Measurements from ENCODE around the gene KNDC1.

DNA sequence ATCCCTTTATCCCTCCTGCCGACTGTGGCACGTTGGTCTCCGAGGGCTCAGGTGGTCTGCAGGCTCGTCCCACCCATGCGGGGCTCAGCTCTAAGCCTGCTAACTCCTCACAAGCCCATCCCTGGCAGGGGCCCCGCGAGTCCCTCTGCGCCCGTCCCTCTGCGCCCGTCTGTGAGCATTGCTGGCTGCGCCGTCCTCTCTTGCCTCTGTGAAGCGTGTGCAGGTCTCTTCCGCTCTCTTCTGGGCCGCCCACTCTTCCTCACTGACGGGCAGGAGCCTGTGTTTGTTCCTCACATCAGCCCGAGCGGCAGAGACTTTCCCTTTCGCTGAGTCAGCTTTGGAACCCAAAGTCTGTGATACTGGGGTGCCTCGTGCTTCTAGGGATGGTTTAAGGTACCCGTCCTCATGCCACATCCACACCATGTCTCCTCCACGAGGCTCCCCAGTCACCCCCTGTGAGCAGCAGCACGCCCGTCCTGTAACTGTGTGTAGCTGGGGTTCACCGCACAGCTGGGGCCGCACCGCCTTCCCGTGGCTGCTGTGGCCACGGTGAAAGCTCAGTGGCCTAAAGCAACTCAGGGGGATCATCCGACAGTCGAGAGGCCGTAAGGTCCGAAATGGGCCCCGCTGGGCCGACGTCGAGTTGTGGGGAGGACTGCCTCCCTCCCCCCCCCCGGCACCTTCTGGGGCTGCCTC is 36.8 kb upstream of the KNDC1 start:
- TF ChIP-seq, protein P1, sequence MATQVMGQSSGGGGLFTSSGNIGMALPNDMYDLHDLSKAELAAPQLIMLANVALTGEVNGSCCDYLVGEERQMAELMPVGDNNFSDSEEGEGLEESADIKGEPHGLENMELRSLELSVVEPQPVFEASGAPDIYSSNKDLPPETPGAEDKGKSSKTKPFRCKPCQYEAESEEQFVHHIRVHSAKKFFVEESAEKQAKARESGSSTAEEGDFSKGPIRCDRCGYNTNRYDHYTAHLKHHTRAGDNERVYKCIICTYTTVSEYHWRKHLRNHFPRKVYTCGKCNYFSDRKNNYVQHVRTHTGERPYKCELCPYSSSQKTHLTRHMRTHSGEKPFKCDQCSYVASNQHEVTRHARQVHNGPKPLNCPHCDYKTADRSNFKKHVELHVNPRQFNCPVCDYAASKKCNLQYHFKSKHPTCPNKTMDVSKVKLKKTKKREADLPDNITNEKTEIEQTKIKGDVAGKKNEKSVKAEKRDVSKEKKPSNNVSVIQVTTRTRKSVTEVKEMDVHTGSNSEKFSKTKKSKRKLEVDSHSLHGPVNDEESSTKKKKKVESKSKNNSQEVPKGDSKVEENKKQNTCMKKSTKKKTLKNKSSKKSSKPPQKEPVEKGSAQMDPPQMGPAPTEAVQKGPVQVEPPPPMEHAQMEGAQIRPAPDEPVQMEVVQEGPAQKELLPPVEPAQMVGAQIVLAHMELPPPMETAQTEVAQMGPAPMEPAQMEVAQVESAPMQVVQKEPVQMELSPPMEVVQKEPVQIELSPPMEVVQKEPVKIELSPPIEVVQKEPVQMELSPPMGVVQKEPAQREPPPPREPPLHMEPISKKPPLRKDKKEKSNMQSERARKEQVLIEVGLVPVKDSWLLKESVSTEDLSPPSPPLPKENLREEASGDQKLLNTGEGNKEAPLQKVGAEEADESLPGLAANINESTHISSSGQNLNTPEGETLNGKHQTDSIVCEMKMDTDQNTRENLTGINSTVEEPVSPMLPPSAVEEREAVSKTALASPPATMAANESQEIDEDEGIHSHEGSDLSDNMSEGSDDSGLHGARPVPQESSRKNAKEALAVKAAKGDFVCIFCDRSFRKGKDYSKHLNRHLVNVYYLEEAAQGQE (tag by site-specific recombination; IDR thresholded peaks at IDR 0.05), result no peak
- TF ChIP-seq, protein P2, sequence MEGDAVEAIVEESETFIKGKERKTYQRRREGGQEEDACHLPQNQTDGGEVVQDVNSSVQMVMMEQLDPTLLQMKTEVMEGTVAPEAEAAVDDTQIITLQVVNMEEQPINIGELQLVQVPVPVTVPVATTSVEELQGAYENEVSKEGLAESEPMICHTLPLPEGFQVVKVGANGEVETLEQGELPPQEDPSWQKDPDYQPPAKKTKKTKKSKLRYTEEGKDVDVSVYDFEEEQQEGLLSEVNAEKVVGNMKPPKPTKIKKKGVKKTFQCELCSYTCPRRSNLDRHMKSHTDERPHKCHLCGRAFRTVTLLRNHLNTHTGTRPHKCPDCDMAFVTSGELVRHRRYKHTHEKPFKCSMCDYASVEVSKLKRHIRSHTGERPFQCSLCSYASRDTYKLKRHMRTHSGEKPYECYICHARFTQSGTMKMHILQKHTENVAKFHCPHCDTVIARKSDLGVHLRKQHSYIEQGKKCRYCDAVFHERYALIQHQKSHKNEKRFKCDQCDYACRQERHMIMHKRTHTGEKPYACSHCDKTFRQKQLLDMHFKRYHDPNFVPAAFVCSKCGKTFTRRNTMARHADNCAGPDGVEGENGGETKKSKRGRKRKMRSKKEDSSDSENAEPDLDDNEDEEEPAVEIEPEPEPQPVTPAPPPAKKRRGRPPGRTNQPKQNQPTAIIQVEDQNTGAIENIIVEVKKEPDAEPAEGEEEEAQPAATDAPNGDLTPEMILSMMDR (tag by site-specific recombination; IDR thresholded peaks at IDR 0.05), result no peak
- TF ChIP-seq ZNF76 (tag by site-specific recombination; IDR thresholded peaks at IDR 0.05; ENCODE audit: borderline replicate concordance, low read depth), result no peak
- no peak for TF ChIP-seq ZBTB8A (tag by site-specific recombination; IDR thresholded peaks at IDR 0.05)
